H1 (cell line): Measurements from ENCODE around the gene HERC5. TPM values are rescaled to one million over a fixed set of nuclear protein-coding genes. Genes with fewer than 3 reads are reported as not detected.

Experiments
- CTCF ChIA-PET: fragments of 300-600 bp; sonication (Branson Sonifier 250); formaldehyde crosslinking; loops from one replicate; lab custom pipeline; 2021; ENCODE audit not compliant: partially characterized antibody; lab: Charles Lee
- POLR2A ChIA-PET: fragments of 300-600 bp; sonication (Branson Sonifier 250); formaldehyde crosslinking; loops from one replicate; lab custom pipeline; 2021; ENCODE audit warnings: inconsistent platforms; ENCODE audit not compliant: partially characterized antibody; lab: Charles Lee
- DNase-seq, 2 experiments: peaks; one replicate each; pipeline versions ENCODE4 v3.0.0 to v3.0.0-alpha.2; 2010 to 2022; ENCODE audit warnings: low spot score in 2 of 2, low read depth in 1 of 2, mixed read lengths in 1 of 2
- FAIRE-seq: peaks from 2 replicates; lab custom pipeline; 2011; peaks lifted over from hg19 to GRCh38; lab: Jason Lieb, UNC
- H2AFZ ChIP-seq: 2 replicates; pipeline ENCODE4 v1.8.1; 2012; ENCODE audit warnings: low read length, inconsistent platforms
- H2AK5ac ChIP-seq: 2 replicates; pipeline ENCODE4 v1.6.1; 2013; ENCODE audit warnings: low read depth, low read length
- H2BK120ac ChIP-seq: replicated peaks from 2 replicates; pipeline ENCODE3; 2013; ENCODE audit warnings: low read depth, low read length, inconsistent platforms
- H2BK12ac ChIP-seq: 2 replicates; pipeline ENCODE4 v1.6.1; 2013; ENCODE audit warnings: low read depth, low read length
- H2BK15ac ChIP-seq: 2 replicates; pipeline ENCODE4 v1.6.1; 2013; ENCODE audit warnings: low read length
- H2BK20ac ChIP-seq: 2 replicates; pipeline ENCODE4 v1.6.1; 2013; ENCODE audit warnings: low read length
- H2BK5ac ChIP-seq: 2 replicates; pipeline ENCODE4 v1.6.1; 2013; ENCODE audit warnings: low read depth, low read length
- H3K14ac ChIP-seq: 2 replicates; pipeline ENCODE4 v1.6.1; 2013; ENCODE audit warnings: inconsistent platforms; ENCODE audit not compliant: insufficient read length
- H3K18ac ChIP-seq: 2 replicates; pipeline ENCODE4 v1.6.1; 2013; ENCODE audit warnings: low read length; ENCODE audit errors: extremely low read depth
- H3K23ac ChIP-seq: 2 replicates; pipeline ENCODE4 v1.6.1; 2013; ENCODE audit warnings: inconsistent platforms; ENCODE audit not compliant: insufficient read length
- H3K23me2 ChIP-seq: 2 replicates; pipeline ENCODE4 v1.6.1; 2013; ENCODE audit warnings: low read depth, low read length
- H3K27ac ChIP-seq: 2 replicates; pipeline ENCODE4 v1.6.1; 2011; ENCODE audit warnings: low read depth, low read length, inconsistent platforms
- H3K27me3 ChIP-seq, 4 experiments: replicated peaks in 1 of 4; 1 replicate in 1 of 4; 2 replicates in 3 of 4; pipeline versions ENCODE4 v1.6.1 to v1.8.1; 2011 to 2013; ENCODE audit warnings: low read length in 3 of 4, mild to moderate bottlenecking in 3 of 4, inconsistent platforms in 2 of 4, mixed read lengths in 2 of 4, moderate library complexity in 1 of 4; ENCODE audit not compliant: control insufficient read depth in 3 of 4, insufficient read depth in 3 of 4; ENCODE audit errors: extremely low read depth in 1 of 4
- H3K36me3 ChIP-seq, 4 experiments: 2 replicates each; pipeline versions ENCODE4 v1.6.1 to v1.8.1; 2011 to 2013; ENCODE audit warnings: mild to moderate bottlenecking in 4 of 4, low read length in 3 of 4, moderate library complexity in 2 of 4, control low read depth in 1 of 4, inconsistent platforms in 1 of 4; ENCODE audit not compliant: insufficient read depth in 4 of 4, control insufficient read depth in 2 of 4
- H3K4ac ChIP-seq: replicated peaks from 2 replicates; pipeline ENCODE3; 2013; ENCODE audit warnings: low read length, low read depth, mixed read lengths, inconsistent platforms; ENCODE audit not compliant: insufficient read length
- H3K4me1 ChIP-seq, 4 experiments: replicated peaks in 1 of 4; 1 replicate in 1 of 4; 2 replicates in 3 of 4; pipeline versions ENCODE4 v1.6.1 to v1.8.1; 2011 to 2013; ENCODE audit warnings: low read length in 3 of 4, inconsistent platforms in 2 of 4, mixed read lengths in 1 of 4; ENCODE audit not compliant: insufficient read depth in 4 of 4, control insufficient read depth in 3 of 4
- H3K4me2 ChIP-seq, 2 experiments: 2 replicates each; pipeline versions ENCODE4 v1.6.1 to v1.8.1; 2011 to 2013; ENCODE audit warnings: low read depth in 2 of 2, low read length in 2 of 2, control low read depth in 1 of 2, inconsistent platforms in 1 of 2, mild to moderate bottlenecking in 1 of 2; ENCODE audit not compliant: insufficient read depth in 1 of 2
- H3K4me3 ChIP-seq, 4 experiments: fragments of 200-600, 300-600 bp in 1 of 4; sonication (generic), shearing (Covaris generic), sonication (Bioruptor Twin) in 1 of 4; 2 replicates each; pipeline versions ENCODE4 v1.5.1 to v1.8.1; 2011 to 2016; ENCODE audit warnings: low read length in 4 of 4, low read depth in 3 of 4, control low read depth in 2 of 4, inconsistent platforms in 2 of 4, mild to moderate bottlenecking in 2 of 4, mixed read lengths in 1 of 4, moderate library complexity in 1 of 4; ENCODE audit not compliant: insufficient read depth in 2 of 4; ENCODE audit errors: extremely low read depth in 1 of 4
- H3K56ac ChIP-seq: replicated peaks from 2 replicates; pipeline ENCODE3; 2013; ENCODE audit warnings: low read depth, mild to moderate bottlenecking, mixed read lengths, low read length, inconsistent platforms; ENCODE audit not compliant: insufficient read length
- H3K79me1 ChIP-seq: 2 replicates; pipeline ENCODE4 v1.6.1; 2013; ENCODE audit warnings: low read depth, low read length, control low read depth
- H3K79me2 ChIP-seq, 2 experiments: 2 replicates each; pipeline versions ENCODE4 v1.6.1 to v1.8.1; 2012 to 2013; ENCODE audit warnings: low read length in 2 of 2, mild to moderate bottlenecking in 2 of 2, inconsistent platforms in 1 of 2; ENCODE audit not compliant: insufficient read depth in 2 of 2, control insufficient read depth in 1 of 2
- H3K9ac ChIP-seq, 4 experiments: replicated peaks in 1 of 4; 1 replicate in 1 of 4; 2 replicates in 3 of 4; pipeline versions ENCODE4 v1.6.1 to v1.8.1; 2011 to 2013; ENCODE audit warnings: low read depth in 3 of 4, low read length in 3 of 4, control low read depth in 2 of 4, mild to moderate bottlenecking in 2 of 4, moderate library complexity in 2 of 4, inconsistent platforms in 1 of 4; ENCODE audit errors: extremely low read depth in 1 of 4
- H3K9me3 ChIP-seq, 2 experiments: 2 replicates each; pipeline versions ENCODE4 v1.6.1 to v1.8.1; 2012 to 2013; ENCODE audit warnings: mild to moderate bottlenecking in 2 of 2, moderate library complexity in 2 of 2, control low read depth in 1 of 2, inconsistent platforms in 1 of 2, low read depth in 1 of 2, low read length in 1 of 2, mixed read lengths in 1 of 2; ENCODE audit not compliant: insufficient read depth in 2 of 2
- H4K20me1 ChIP-seq, 2 experiments: replicated peaks in 1 of 2; 2 replicates each; pipeline versions ENCODE3 to v1.8.1; 2011 to 2013; ENCODE audit warnings: inconsistent platforms in 2 of 2, low read length in 2 of 2, mild to moderate bottlenecking in 1 of 2; ENCODE audit not compliant: insufficient read depth in 2 of 2, control insufficient read depth in 1 of 2
- H4K5ac ChIP-seq: 2 replicates; pipeline ENCODE4 v1.6.1; 2013; ENCODE audit warnings: low read length, low read depth, mixed read lengths, inconsistent platforms; ENCODE audit not compliant: insufficient read length
- H4K8ac ChIP-seq: 2 replicates; pipeline ENCODE4 v1.8.0; 2013; ENCODE audit warnings: mild to moderate bottlenecking, moderate library complexity, low read length, inconsistent platforms; ENCODE audit not compliant: insufficient read depth; ENCODE audit errors: extremely low read depth
- H4K91ac ChIP-seq: replicated peaks from 2 replicates; pipeline ENCODE3; 2013; ENCODE audit warnings: low read length, mixed read lengths, inconsistent platforms; ENCODE audit not compliant: insufficient read length
- ASH2L ChIP-seq: fragments of 200-600, 300-600 bp; sonication (generic); IDR thresholded peaks from one replicate; pipeline ENCODE4 v1.7.1; 2017; ENCODE audit warnings: low read length
- BCL11A ChIP-seq, 2 experiments: IDR thresholded peaks; one replicate each; pipeline ENCODE4 v1.6.1; 2011; ENCODE audit warnings: low read depth in 2 of 2, low read length in 2 of 2, mild to moderate bottlenecking in 2 of 2
- CBX5 ChIP-seq: fragments of 300-800, 300-1000 bp; sonication (generic); IDR thresholded peaks from 2 replicates; pipeline ENCODE4 v1.7.1; 2016; ENCODE audit warnings: antibody characterized with exemption, low read length, low read depth
- CHD2 ChIP-seq: IDR thresholded peaks from 2 replicates; pipeline ENCODE4 v1.6.1; 2012; ENCODE audit warnings: low read length, improper control_type of control experiment
- CTBP2 ChIP-seq: IDR thresholded peaks from 2 replicates; pipeline ENCODE4 v1.7.0; 2011; ENCODE audit warnings: borderline replicate concordance, mild to moderate bottlenecking, moderate library complexity, mixed read lengths, low read length; ENCODE audit not compliant: insufficient read depth, insufficient read length
- JUND ChIP-seq: IDR thresholded peaks from 2 replicates; pipeline ENCODE4 v1.6.1; 2011; ENCODE audit warnings: mild to moderate bottlenecking, improper control_type of control experiment, low read length
- NANOG ChIP-seq: IDR thresholded peaks from 2 replicates; pipeline ENCODE4 v1.6.1; 2011; ENCODE audit warnings: low read length, low read depth, mild to moderate bottlenecking, inconsistent platforms; ENCODE audit not compliant: insufficient read depth, poor library complexity, severe bottlenecking
- POU5F1 ChIP-seq: IDR thresholded peaks from 2 replicates; pipeline ENCODE4 v1.6.1; 2011; ENCODE audit warnings: low read depth, mild to moderate bottlenecking, low read length, moderate library complexity
- SAP30 ChIP-seq: fragments of 300-600 bp; sonication (generic); IDR thresholded peaks from 2 replicates; pipeline ENCODE4 v1.7.1; 2012; ENCODE audit warnings: low read length, moderate library complexity, mild to moderate bottlenecking, inconsistent platforms; ENCODE audit not compliant: insufficient read depth, insufficient replicate concordance
- SIX5 ChIP-seq: IDR thresholded peaks from 2 replicates; pipeline ENCODE4 v1.6.1; 2011; ENCODE audit warnings: mild to moderate bottlenecking, low read depth, low read length
- SP4 ChIP-seq: IDR thresholded peaks from 2 replicates; pipeline ENCODE4 v1.6.1; 2012; ENCODE audit warnings: low read length, inconsistent platforms
- USF2 ChIP-seq: IDR thresholded peaks from 2 replicates; pipeline ENCODE4 v1.6.1; 2011; ENCODE audit warnings: low read length, improper control_type of control experiment
- YY1 ChIP-seq: IDR thresholded peaks from 2 replicates; pipeline ENCODE4 v1.6.1; 2011; ENCODE audit warnings: low read depth, mild to moderate bottlenecking, low read length
- WGBS, 2 experiments: shearing (Covaris generic) in 1 of 2; methylation state at CpG; one replicate each; pipeline versions ENCODE4 v1.1.6 to v1.1.7; 2013 to 2015; ENCODE audit warnings: low lambda C conversion rate in 2 of 2, mixed read lengths in 2 of 2, inconsistent platforms in 1 of 2, low coverage in 1 of 2, missing lambda C conversion rate in 1 of 2; ENCODE audit not compliant: insufficient replicate concordance in 2 of 2, insufficient coverage in 1 of 2, insufficient read length in 1 of 2; ENCODE audit errors: extremely low coverage in 1 of 2, missing lambda C conversion rate in 1 of 2; 5-methylcytosine and 5-hydroxymethylcytosine counted together
- polyA plus RNA-seq, 7 experiments: library from polyadenylated mRNA; depleted of rRNA in 3 of 7; stranded (reverse) in 5 of 7; unstranded in 2 of 7; fragments of >200 nt in 5 of 7; fragments of 200-250 nt in 2 of 7; gene quantifications; 1 replicate in 5 of 7; 2 replicates in 1 of 7; 4 replicates in 1 of 7; pipeline versions ENCODE4 v1.2.1 to v1.2.3, GENCODE V29; 2011 to 2013; ENCODE audit warnings: missing spikeins in 2 of 7, mixed read lengths in 2 of 7
- total RNA-seq: library from RNA; stranded (reverse); fragmentation: NEBNext Ultra II Directional; extraction: Animal tissue kit (Norgen Biotek cat#: 25700); gene quantifications from 2 replicates; pipeline ENCODE4 v1.2.1, GENCODE V29; 2021

Gene HERC5
- total and polyA plus RNA-seq, 2 of the 8 experiments (the other 6 are each of a cell fraction or from before 2014, with no cell fraction given): 6.6 to 20.7 TPM

- H2BK120ac ChIP-seq: no peak overlapping the region
- H3K4me3 ChIP-seq: no peak overlapping the region
- ChIA-PET CTCF (interaction anchor here (0.6 kb wide), 1 partner anchor 16 kb away, joined by 3 read pairs; no protein-coding TSS in a partner anchor), POLR2A (no interaction called here)
- H2BK20ac ChIP-seq: no peak overlapping the region
- H4K20me1 ChIP-seq: no peaks in the 10 kb centered on the region
- H2AFZ ChIP-seq: no peak overlapping the region
- WGBS, 2 experiments: 89% methylated on average over 4 of the region's 4 CpGs; no CpG with 5 or more reads in 1 of the 2 experiments
- H3K27me3 ChIP-seq: no peaks in the 10 kb centered on the region
- no peak overlapping the region for H3K4ac ChIP-seq
- H3K9ac ChIP-seq: no peak overlapping the region
- FAIRE-seq (no peak), DNase-seq (no peak)
- no peak overlapping the region for H3K14ac ChIP-seq
- no peak overlapping the region for H2AK5ac ChIP-seq
- no peak overlapping the region for H4K5ac ChIP-seq
- TF ChIP-seq CTBP2 (no peak), YY1 (no peak), POU5F1 (no peak), CBX5 (no peak), ASH2L (no peak), JUND (no peak), NANOG (no peak), SIX5 (no peak), BCL11A (IDR thresholded peaks at IDR 0.05; ENCODE audit: low read depth in 2 of 2, low read length in 2 of 2) (no peak), SAP30 (no peak), USF2 (no peak), CHD2 (no peak), SP4 (no peak)
- H3K36me3 ChIP-seq: no peaks in the 10 kb centered on the region; a peak in 1 of 8 replicates
- H3K9me3 ChIP-seq: no peaks in the 10 kb centered on the region
- no peak overlapping the region for H4K8ac ChIP-seq
- H3K23me2 ChIP-seq: no peaks in the 10 kb centered on the region
- no peak overlapping the region for H2BK15ac ChIP-seq
- no peak overlapping the region for H3K23ac ChIP-seq
- no peak overlapping the region for H3K56ac ChIP-seq
- H3K79me1 ChIP-seq: no peaks in the 10 kb centered on the region
- no peak overlapping the region for H3K4me2 ChIP-seq
- no peak overlapping the region for H2BK12ac ChIP-seq
- H2BK5ac ChIP-seq: no peak overlapping the region
- H4K91ac ChIP-seq: no peak overlapping the region
- H3K79me2 ChIP-seq: no peaks in the 10 kb centered on the region
- H3K27ac ChIP-seq: no peak overlapping the region
- no peak overlapping the region for H3K18ac ChIP-seq
- H3K4me1 ChIP-seq: no peaks in the 10 kb centered on the region
Observed at GRCh38 chr4:88414755-88415154, 42.2 kb upstream of the HERC5 start.
